ENCODE measurements around the gene LCN1. TPM values are rescaled to one million over a fixed set of nuclear protein-coding genes. Genes with fewer than 3 reads are reported as not detected.
"Not testable (repeated sequence)": the region's sequence is repeated elsewhere in the genome, so short reads cannot be mapped to it uniquely, and the experiment has no call there.

Gene LCN1
- total RNA-seq, 2 donors from 2014 or later: not detected

DNA sequence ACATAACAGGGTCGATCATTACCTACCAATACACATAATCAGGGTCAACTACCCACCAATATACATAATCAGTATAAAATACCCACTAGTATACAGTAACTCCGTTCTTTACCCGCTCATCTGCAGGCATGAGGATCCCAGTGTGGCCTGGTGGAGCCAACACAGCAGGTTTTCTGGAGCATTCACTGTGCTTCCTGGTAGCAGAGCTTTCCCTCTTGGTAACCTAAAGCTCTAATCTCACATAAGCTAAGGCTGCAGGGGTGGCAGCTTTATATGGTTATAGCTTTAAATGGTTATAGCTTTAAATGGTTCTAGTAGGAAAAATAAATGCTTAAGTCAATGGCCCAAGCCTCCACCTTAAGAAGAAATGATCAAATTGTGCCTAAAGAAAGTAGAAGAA, 11.9 kb downstream of the LCN1 start:
- DNase-seq: no peak

DNA sequence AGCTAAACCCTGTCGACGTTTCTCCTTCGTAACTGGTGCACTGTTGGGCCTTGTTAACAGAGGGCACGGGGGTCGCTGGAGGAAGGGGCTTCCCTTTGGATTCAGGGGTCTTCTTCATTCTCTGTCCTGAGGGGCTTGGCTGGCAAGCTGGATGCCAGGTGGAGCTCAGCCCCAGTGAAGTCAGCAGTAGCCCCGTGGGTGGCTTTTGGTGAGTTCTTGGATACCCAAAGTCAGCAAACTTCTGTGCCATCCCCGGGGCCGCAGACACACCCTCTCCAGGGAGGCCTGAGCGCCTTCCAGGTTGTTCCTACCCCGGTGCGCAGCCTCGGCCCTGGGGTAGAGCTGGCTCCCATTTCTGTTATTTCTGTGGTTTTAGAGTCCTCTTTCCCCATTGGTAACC, 12.4 kb downstream of the LCN1 start:
- intact Hi-C loops (cut with DNase I): no loop called here
- DNase-seq (no peak), ATAC-seq (no peak)
- H3K4me1 ChIP-seq: no peaks in the 10 kb centered on the region
- WGBS, 2 donors: 75 to 81% methylated on average over 7 to 12 of the region's 12 CpGs
- H3K4me3 ChIP-seq: no peak overlapping the region
- TF ChIP-seq, protein P1, sequence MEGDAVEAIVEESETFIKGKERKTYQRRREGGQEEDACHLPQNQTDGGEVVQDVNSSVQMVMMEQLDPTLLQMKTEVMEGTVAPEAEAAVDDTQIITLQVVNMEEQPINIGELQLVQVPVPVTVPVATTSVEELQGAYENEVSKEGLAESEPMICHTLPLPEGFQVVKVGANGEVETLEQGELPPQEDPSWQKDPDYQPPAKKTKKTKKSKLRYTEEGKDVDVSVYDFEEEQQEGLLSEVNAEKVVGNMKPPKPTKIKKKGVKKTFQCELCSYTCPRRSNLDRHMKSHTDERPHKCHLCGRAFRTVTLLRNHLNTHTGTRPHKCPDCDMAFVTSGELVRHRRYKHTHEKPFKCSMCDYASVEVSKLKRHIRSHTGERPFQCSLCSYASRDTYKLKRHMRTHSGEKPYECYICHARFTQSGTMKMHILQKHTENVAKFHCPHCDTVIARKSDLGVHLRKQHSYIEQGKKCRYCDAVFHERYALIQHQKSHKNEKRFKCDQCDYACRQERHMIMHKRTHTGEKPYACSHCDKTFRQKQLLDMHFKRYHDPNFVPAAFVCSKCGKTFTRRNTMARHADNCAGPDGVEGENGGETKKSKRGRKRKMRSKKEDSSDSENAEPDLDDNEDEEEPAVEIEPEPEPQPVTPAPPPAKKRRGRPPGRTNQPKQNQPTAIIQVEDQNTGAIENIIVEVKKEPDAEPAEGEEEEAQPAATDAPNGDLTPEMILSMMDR (IDR thresholded peaks at IDR 0.05): no peak
- TF ChIP-seq POLR2A (IDR thresholded peaks at IDR 0.05): no peak
- H3K27ac ChIP-seq: no peak overlapping the region
- no peaks in the 10 kb centered on the region for H3K9me3 ChIP-seq
- no peaks in the 10 kb centered on the region for H3K36me3 ChIP-seq (replicated peaks in 1 of 2; ENCODE audit: insufficient read depth in 1 of 2, low read depth in 2 of 2)
- H3K27me3 ChIP-seq: no peaks in the 10 kb centered on the region

More for the DNA sequence above, 11.9 kb downstream of the LCN1 start:
- no peaks in the 10 kb centered on the region for H3K4me1 ChIP-seq
- WGBS, 2 donors: 70 to 90% methylated on average over 3 of the region's 3 CpGs
- H3K27me3 ChIP-seq: no peaks in the 10 kb centered on the region
- intact Hi-C loops (cut with DNase I): no loop called here
- ATAC-seq: no peak
- H3K9me3 ChIP-seq: no peaks in the 10 kb centered on the region
- H3K27ac ChIP-seq: no peak overlapping the region
- TF ChIP-seq, protein P1 (IDR thresholded peaks at IDR 0.05): no peak
- TF ChIP-seq POLR2A (IDR thresholded peaks at IDR 0.05): no peak
- no peaks in the 10 kb centered on the region for H3K36me3 ChIP-seq (replicated peaks in 1 of 2; ENCODE audit: insufficient read depth in 1 of 2, low read depth in 2 of 2)
- H3K4me3 ChIP-seq: no peak overlapping the region

GRCh38 chr9:135534192-135534711, 13.0 kb downstream of the LCN1 start:
- 17 to 37% methylated on average over 10 of the region's 10 CpGs for WGBS, 2 donors
- H3K27ac ChIP-seq; H3K27me3 ChIP-seq; H3K4me1 ChIP-seq; H3K9me3 ChIP-seq; intact Hi-C loops (cut with DNase I); H3K36me3 ChIP-seq (replicated peaks in 1 of 2; ENCODE audit: insufficient read depth in 1 of 2, low read depth in 2 of 2); DNase-seq; ATAC-seq; H3K4me3 ChIP-seq: not testable (repeated sequence)

DNA sequence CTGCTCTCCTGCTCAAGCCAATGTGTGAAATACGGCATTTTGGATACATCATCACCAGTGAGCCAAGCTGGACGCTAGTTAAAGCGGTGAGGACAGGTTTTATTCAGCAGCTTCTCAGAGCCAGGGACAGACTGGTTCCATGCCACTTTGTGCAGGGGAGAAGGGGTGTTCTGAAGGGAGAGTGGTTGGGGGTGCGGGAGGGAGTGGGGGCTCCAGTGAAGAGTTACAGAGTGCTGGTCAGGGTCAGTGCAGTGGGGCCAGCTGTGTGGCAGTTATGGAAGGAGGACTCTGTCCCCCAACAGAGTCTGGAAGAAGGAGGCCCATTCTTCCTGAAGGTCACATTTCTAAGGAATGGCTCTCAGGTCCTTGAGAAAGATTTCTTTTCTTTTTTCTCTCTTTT, 13.6 kb downstream of the LCN1 start:
- H3K9me3 ChIP-seq; H3K4me3 ChIP-seq; H3K36me3 ChIP-seq (replicated peaks in 1 of 2; ENCODE audit: insufficient read depth in 1 of 2, low read depth in 2 of 2); intact Hi-C loops (cut with DNase I); H3K4me1 ChIP-seq; H3K27ac ChIP-seq; DNase-seq; ATAC-seq; H3K27me3 ChIP-seq: not testable (repeated sequence)
- WGBS, 2 donors: 65 to 77% methylated on average over 4 of the region's 4 CpGs

GRCh38 chr9:135535631-135536030, 14.4 kb downstream of the LCN1 start:
- intact Hi-C loops (cut with DNase I); H3K9me3 ChIP-seq; H3K36me3 ChIP-seq (replicated peaks in 1 of 2; ENCODE audit: insufficient read depth in 1 of 2, low read depth in 2 of 2); ATAC-seq; H3K4me3 ChIP-seq; H3K27me3 ChIP-seq; H3K27ac ChIP-seq; H3K4me1 ChIP-seq; DNase-seq: not testable (repeated sequence)
- 36 to 77% methylated on average over 2 to 13 of the region's 13 CpGs for WGBS, 2 donors

- no peak overlapping the region for H3K27ac ChIP-seq
- H3K4me1 ChIP-seq: no peaks in the 10 kb centered on the region
- H3K36me3 ChIP-seq (replicated peaks in 1 of 2; ENCODE audit: insufficient read depth in 1 of 2, low read depth in 2 of 2): no peaks in the 10 kb centered on the region
- intact Hi-C loops (cut with DNase I): no loop called here
- ATAC-seq (no peak), DNase-seq (no peak)
- H3K9me3 ChIP-seq: no peaks in the 10 kb centered on the region
- WGBS, 2 donors: 55 to 63% methylated on average over 4 to 8 of the region's 8 CpGs
- H3K4me3 ChIP-seq: no peak overlapping the region
- TF ChIP-seq POLR2A (IDR thresholded peaks at IDR 0.05): no peak
- TF ChIP-seq, protein P1 (IDR thresholded peaks at IDR 0.05): no peak
- H3K27me3 ChIP-seq: no peaks in the 10 kb centered on the region
Observed at GRCh38 chr9:135536216-135536615, 15.0 kb downstream of the LCN1 start.

- 23 to 32% methylated on average over 8 of the region's 8 CpGs for WGBS, 2 donors
- intact Hi-C loops (cut with DNase I); H3K4me3 ChIP-seq; DNase-seq; ATAC-seq; H3K9me3 ChIP-seq; H3K36me3 ChIP-seq (replicated peaks in 1 of 2; ENCODE audit: insufficient read depth in 1 of 2, low read depth in 2 of 2); H3K4me1 ChIP-seq; H3K27me3 ChIP-seq; H3K27ac ChIP-seq: not testable (repeated sequence)
Observed at GRCh38 chr9:135543262-135543894, 22.1 kb downstream of the LCN1 start.

Data from body of pancreas (tissue), 4 donors.